GM21717 (cell line): Measurements from ENCODE around the gene ADK.
"Not testable (repeated sequence)": the region's sequence is repeated elsewhere in the genome, so short reads cannot be mapped to it uniquely, and the experiment has no call there.

Experiments used
- ATAC-seq: cut with Tn5 transposase; IDR thresholded peaks from one replicate; pipeline ENCODE4 v1.9.1; 2021; ENCODE audit warnings: mild to moderate bottlenecking, moderate library complexity; ENCODE audit not compliant: unreplicated experiment

The ADK gene

DNA sequence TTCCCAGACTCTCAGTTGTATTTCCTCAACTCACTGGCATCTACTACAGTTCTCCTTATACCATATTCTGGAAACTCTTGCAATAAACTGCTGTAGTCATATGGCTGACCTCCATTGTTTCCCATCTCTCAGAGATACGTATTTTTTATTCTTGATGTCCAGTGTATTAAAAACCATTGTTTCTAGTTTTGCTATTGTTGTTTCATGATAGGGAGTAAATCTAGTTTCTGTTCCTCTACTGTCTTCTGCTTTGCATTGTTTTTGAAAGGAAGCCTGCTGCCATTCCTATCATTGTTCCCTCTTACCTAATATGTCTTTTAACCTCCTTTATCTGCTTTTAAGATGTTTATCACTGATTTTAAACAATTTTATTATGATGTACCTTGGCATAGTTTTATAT, 255.0 kb downstream of the ADK start:
- ATAC-seq: no peak

DNA sequence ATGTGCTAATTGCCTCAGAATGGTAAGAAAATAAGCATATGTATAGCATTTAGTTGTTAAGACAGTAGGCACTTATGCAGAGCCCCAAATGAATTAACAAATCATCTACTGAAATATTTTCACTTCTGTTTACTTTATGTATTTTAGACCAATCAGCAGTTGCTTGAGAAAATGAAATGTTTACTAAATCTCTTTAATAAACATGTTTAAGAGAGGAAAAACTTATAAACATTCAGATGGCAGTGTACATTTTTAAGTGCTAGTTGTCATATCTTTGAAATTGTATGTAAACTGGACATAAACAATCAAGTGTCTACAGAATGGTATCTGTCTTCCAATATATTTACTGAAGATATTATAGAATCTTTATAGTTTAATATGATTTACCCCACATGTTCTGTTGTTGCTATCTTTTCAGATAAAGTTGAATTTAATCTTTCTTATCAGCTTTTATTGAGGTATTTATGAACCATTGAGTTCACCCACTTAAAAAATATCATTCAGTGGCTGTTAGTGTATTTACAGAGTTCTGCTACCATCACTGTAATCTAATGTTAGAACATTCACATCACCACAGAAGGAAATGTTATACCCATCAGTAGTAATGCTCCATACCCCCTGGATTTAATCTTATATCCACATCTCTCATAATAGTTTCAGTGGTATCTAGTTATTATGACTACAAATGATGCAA, 264.3 kb downstream of the ADK start:
- no peak for ATAC-seq

DNA sequence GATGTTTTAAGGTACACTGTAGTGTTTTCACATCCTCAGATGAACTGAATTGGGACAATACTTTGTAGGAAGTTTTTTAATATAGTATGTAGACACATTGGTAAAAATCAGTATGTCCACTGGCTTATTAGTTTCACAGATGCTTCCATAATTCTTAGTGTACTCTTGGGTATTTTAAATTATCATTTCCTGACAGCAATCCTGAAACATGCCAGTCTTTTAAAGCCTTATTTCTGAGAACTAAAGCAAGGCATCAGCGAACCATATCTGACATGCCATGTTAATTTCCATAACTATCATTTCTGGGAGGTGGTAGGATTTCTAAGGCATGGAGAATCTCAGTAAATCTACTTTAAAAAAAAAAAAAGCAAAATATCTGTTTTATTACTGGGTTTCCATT, 266.4 kb downstream of the ADK start:
- no peak for ATAC-seq

DNA sequence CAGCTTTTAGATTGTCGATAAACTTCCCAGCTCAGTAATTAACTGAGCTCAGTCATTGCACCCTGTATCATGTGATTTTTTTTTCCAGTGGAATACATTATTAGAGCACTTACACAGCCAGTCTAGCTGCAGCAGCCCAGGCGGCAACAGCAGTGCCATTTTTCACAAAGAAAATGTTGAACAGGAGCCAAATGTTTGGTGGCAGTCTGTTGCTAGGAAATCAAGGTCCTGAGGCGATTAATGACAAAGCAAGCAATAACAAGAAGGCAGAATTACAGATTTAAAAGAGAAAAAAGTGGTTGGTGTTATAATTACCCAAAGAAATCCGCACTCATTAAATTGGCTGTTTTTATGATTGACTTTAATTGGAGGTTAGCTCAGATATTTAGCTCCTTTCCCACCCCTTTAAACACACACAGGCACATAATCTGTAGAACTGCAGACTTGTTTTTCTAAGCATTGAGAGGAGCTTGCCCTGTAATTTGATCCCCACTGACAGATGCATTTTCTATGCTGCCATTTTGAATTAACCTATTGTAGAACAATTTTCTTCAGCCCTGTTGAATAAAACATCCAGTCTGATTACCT, 267.4 kb downstream of the ADK start:
- no peak for ATAC-seq

DNA sequence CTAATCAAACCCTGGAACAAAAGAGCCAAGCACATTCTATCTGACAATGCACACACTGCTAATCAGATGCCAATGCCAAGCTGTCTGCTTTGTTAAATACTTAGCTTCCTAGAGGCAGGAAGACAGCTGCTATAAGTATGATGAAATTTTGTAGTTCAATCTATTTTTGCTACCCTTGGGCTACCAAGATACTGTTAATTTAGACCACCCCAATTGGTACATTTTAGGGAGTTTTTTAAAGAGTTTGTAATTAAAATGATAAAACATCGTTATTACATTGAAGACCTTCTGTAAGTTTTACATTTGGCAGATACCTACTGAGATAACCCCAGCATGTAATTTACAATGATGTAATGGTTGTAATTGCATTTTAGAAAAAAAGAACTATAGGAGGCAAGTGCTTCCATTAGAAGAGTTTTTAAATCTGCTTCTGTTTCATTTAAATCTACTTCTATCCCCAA, 268.5 kb downstream of the ADK start:
- ATAC-seq: no peak

DNA sequence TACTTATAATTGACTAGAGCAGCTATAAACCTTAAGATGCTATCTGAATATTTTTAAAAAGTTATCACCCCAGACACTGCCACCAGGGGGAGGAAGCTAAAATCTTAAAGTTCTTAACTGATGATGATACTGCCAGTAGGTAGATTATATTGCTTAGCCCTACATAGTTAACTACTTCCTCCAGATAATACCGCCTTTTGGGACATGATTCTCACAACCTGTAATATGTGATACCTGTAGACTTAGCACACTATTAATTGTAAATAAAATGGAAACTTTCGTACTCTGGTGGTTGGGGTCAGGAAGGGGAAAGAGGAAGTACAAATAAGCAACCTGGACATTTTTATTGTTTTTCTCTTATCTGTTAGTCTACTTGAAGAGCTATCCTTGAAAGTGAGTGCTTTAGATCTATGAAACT, 268.9 kb downstream of the ADK start:
- ATAC-seq: no peak

DNA sequence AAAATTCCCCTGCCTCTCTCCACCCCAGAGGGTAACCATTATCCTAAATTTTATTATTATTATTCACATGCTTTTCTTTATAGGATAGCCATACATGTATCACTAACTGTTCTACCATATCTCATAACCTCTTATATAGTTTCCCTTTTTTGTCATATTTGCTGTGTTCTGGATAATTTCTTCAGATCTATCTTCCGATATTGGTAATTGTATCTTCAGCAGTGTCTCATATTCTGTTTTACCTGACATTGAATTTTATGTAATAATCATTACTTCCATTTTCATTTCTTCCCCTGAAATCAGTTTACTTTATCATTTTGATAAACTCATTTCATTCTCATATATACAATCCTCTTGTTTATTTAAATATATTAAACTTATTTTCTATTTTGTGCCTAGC, 273.5 kb downstream of the ADK start:
- ATAC-seq: no peak

DNA sequence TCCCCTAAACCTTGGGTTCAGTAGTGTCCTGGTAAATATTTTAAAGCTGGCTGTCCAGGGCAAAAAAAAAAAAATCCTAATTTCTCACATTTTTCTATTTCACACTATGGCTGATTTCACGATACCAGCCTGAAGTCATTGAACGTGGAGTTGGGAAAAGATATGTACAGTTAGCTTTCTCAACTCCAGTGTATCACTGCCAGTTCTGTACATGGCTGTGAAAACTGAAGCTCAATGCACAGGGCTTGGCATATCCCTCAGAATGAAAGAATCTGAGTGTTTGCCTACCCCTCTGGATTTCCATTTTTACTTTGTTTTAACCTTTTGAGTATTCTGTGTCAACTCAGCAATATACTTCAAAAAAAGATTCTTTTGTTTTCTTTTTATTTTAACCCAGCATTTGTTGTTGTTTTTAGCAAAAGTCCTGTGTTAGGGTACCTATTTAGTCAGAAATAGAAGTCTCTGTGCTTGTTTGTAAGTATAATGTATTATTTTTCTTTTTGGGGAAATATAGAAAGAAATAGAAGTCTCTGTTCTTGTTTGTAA, 274.5 kb downstream of the ADK start:
- ATAC-seq: no peak

DNA sequence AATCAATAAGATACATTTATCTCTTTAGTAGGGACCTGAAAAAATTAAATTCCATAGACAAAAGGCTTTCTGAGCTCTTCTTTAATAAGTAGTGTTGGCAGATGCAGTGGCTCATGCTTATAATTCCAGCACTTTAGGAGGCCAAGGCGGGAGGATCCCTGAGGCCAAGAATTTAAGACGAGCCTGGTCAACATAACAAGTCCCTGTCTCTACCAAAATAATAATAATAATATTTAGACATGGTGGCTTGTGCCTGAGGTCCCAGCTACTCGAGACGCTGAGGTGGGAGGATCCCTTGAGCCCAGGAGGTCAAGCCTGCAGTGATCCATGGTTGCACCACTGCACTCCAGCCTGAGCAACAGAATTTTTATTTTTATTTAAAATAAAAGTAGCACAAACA, 280.8 kb downstream of the ADK start:
- ATAC-seq: no peak

DNA sequence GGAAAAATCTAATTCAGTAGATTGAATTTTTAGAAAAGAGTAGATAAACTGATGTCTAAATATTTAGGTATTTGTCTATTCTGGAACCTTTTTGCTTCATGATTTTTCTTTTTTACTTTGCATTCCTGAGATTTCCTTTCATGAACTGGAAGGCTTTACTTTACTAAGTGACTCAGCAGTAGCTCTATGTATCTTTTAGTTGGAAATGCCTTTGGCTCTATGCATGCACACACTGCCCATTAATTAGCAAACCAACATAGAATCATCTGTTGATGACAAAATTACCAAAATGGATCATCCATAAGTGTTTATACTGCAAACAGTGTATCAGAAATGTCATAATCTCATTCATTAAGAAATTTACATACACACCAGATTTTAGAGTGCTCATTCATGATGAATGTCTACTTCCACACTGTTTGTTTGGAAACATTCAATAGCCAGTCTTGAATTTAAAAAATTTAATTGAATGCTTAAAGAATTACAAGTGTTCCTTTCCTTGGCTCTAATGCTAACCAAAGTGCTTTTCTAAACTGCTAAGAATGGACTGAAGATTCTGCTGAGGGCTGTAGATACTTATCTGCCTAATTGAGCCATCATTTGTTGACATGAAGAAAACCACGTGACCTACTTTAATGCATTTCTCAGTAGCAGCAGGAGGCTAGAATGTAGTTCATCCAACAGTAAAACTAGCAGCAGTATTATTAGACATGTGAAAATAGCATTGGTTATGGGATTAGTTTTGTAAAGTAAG, 282.0 kb downstream of the ADK start:
- ATAC-seq: no peak

DNA sequence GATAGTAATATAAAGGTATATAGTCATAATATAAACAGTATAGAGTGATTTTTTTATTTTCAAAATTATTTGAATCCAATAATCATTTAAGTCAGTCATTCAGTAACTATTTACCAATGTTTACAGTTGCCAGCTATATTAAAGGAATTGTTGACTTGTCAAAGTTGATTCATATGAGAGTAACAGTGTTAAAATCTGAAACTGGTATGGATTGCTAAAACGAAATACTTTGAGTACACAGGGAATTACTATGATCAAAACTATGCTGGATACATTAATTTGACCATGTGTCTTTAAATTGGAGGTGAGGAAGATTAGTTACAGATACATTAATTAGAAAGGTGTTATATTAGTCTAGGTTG, 282.6 kb downstream of the ADK start:
- ATAC-seq: no peak

DNA sequence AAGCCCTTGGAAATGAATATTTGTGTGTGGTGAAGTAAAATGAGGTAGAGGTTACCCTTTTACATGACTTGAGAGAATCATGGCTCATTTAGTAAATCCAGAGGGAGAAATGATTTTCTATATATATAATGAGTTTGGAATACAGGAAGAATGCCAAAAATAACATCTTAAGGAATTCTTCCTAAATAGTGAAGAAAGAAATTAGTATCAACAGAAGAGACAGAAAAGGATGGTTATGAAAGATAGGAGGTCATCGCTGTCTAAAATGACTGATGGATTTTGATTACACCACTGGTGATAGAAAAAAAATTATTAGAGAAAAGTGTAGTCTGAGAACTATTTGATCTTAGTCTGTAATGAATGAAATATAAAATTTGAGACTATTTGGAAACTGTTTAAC, 283.0 kb downstream of the ADK start:
- ATAC-seq: no peak

DNA sequence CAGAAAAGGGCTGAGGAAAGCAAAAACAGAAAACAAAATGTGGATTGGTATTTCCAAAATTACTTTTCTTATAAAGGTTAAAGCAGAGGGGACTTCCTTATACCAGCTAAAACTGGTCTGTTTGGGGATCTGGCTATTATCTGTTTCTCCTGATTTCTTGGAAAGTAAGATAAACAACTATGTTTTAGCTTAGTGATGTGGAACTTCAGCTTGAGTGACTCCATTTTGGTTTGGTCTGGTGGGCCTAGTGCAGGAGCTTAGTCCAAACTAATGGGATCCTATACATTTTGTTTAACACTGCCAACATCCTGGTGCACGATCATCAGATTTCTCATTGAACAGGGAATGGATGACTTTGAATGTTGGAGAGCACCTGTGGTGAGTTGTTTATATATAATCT, 283.5 kb downstream of the ADK start:
- ATAC-seq: no peak

DNA sequence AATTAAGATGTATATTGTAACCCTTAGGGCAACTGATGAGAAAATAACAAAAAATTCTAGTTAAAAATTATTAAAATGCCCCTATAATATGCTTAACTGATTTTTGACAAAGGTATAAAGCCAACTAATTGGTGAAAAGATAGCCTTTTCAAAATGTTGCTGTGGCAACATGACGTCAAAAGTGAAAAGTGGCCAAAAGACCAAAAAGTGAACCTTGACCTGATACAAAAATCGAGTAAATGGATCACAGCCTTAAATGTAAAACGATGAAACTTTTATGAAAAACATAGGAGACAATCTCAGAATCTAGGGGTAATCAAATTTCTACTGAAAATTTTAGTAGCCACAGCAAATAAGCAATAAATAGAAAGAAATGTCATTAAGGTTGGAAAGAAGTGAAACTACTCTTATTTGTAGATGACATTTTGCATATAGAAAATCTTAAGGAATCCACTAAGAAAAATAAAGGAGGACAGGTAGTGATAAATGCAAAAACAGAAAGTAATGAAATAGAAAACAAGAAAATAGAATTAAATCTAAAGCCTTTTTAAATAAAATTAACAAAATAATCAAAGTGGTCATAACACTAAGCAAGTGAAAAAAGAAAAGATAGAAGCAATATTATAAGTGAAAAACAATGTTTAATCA, 285.6 kb downstream of the ADK start:
- no peak for ATAC-seq

DNA sequence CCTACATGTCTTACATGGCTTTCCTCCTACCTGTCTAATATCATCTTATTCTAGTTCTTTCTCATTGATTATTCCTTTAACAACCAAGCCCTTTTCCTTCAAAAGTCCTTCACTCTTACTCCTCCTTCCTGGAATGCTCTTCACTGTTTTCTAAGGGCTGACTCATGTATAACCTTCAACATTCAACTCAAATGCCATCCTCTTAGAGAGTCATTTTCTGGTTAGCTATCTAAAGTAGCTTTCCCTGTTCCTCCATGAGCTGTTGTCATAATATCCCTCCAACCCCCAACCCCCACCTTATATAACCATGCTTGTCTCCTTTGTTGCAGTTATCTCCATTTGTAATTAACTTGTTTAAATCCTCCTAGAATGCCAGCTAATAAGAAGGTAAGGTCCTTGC, 286.8 kb downstream of the ADK start:
- no peak for ATAC-seq

DNA sequence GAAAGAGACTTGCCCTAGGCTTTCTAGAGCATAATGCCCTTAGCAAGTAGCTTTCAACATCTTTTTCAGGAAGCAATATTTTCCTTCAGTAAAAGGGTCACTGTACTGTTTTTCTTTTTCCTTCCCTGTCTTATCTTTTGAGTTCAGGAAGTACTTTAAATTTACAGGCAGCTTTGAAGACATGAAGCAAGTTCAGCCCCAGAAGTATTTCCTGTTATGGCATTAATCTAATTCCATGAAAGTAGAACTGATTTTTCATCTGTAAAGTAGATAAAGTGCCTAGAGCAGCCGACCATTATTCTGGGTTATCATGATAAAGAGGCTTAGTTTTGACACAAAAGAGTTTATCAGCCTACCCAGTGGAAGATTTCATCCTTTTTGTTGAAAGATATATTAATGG, 288.2 kb downstream of the ADK start:
- no peak for ATAC-seq

DNA sequence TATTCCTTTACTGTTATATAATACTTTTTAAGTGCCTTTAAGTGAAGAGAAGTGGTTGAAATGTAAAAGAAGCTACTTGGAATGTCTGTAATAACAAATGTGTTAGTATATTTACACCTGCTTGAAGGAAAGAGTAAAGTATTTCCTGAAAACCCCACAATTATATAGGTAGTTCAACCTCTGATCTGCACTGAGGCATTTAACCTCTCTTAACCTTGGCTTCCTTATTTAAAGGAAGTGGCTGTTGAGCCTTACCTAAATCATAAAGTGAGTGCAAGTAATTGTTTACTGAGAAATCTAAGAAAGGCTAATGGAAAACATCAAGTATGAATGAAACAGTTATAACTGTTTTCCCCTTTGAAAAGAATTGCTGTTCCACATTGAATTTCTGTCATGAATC, 294.5 kb downstream of the ADK start:
- ATAC-seq: no peak

DNA sequence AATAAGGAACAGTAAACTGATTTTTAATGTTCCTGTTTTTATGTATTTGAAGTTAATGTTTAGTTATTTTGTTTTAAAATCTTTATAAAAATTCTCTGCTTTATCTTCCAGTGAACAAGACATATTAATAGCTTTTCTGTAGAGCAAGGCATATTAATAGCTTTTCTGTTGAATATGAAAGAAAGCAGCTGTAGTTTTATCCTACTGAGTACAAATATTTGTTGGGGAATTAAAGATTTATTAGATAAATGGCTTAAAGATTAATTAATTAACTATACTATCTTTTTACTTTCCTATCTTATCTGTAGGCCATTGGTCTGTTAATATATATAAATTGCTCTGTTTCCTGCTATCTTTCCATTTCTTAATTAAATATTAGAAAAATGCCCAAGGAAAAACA, 299.6 kb downstream of the ADK start:
- no peak for ATAC-seq

DNA sequence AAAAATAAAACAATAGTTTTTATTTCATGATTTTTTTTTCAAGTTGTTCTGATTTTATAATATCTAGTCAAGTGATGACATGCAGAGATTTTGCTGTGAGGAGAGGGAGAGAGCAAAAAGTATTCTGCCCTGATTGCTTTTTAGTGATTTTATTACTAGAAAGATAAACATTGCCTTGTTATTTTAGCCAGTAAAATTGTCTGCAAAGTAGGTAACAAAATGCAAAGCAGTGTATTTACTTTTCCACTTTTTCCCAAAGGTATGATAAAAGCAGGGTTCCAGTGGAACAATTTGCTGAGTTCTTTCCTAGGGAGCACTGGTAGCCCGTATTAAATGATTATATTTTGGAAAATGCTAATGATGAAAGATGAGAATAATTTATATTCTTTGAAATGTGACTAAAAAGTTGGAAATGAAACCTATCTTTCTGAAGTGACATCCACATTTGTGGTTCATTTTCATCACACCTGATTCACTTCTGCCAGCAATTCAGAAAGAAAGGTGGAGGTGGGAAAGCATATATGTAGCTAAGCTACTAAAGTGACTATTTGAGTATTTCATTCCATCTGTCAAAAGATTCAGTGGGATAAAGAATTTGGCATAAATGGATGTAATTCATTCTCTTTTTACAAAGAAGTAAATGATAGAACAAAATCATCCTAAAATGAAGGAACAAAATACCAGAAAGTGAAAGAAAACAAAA, 300.3 kb downstream of the ADK start:
- no peak for ATAC-seq

DNA sequence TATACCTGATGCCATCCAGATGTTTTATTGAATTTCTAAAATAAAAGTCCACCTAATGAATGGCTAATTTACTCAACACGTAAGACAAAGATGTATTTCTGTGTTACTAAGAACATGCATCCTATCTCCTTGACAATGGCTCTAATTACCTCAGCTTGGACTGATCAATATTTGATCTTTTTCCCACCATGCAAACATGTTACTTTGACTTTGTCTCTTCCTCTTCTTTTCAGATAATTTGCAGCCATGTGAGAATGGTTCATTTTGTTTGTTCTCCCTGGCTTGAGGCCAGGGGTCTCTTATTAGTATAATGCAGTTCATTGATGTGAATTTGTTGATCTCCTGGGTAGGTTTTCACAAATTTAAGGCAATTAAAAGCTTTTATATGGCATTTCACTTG, 302.1 kb downstream of the ADK start:
- no peak for ATAC-seq

DNA sequence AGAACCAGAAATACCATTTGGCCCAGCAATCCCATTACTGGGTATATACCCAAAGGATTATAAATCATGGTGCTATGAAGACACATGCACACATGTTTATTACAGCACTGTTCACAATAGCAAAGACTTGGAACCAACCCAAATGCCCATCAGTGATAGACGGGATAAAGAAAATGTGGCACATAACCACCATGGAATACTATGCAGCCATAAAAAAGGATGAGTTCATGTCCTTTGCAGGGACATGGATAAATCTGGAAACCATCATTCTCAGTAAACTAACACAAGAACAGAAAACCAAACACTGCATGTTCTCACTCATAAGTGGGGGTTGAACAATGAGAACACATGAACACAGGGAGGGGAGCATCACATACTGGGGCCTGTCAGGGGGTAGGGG, 306.5 kb downstream of the ADK start:
- ATAC-seq: not testable (repeated sequence)
